Stimulated activated CD4-positive, alpha-beta T cell treated with anti-CD3 and anti-CD28 coated beads, Interleukin-15, amount 100 ng/mL, for 1 hour (primary cell): ENCODE measurements around the gene TAS2R3.
"Not testable (repeated sequence)": the region's sequence is repeated elsewhere in the genome, so short reads cannot be mapped to it uniquely, and the experiment has no call there.

Experiments
- DNase-seq, 2 donors: peaks; one replicate each; pipeline ENCODE4 v3.0.0-alpha.2; 2020; ENCODE audit warnings: low read depth in 1 of 2, low spot score in 1 of 2

TAS2R3 gene

GRCh38 chr7:141763797-141764196 is at the start of gene TAS2R3:
TSS of gene TAS2R3 (plus strand) at chr7:141764097. CDS start at chr7:141764159, 62 bp downstream.
- DNase-seq, result no peak

GRCh38 chr7:141714571-141714970 is 49.3 kb upstream of the TAS2R3 start:
- no peak for DNase-seq

- no peak for DNase-seq
Observed at GRCh38 chr7:141715018-141715417, 48.9 kb upstream of the TAS2R3 start.

- DNase-seq, result no peak
Observed at GRCh38 chr7:141715794-141716689, 47.9 kb upstream of the TAS2R3 start.

- DNase-seq, result no peak
Observed at GRCh38 chr7:141717450-141717849, 46.4 kb upstream of the TAS2R3 start.

- no peak for DNase-seq
Observed at GRCh38 chr7:141722529-141722928, 41.4 kb upstream of the TAS2R3 start.

GRCh38 chr7:141729020-141729419 is 34.9 kb upstream of the TAS2R3 start:
- no peak for DNase-seq

- no peak for DNase-seq
Observed at GRCh38 chr7:141731476-141732149, 32.3 kb upstream of the TAS2R3 start.

GRCh38 chr7:141737118-141737835 is 26.6 kb upstream of the TAS2R3 start:
- no peak for DNase-seq

GRCh38 chr7:141737836-141738591 is 25.9 kb upstream of the TAS2R3 start, which contains the start of gene SSBP1:
TSS of gene SSBP1 (plus strand) at chr7:141738358. CDS start at chr7:141739167, 809 bp downstream.
- peak; percentile 76 to 80 for DNase-seq

GRCh38 chr7:141738592-141739013 is 25.3 kb upstream of the TAS2R3 start:
- DNase-seq, result no peak

GRCh38 chr7:141739250-141739649 is 24.6 kb upstream of the TAS2R3 start:
- DNase-seq, result no peak

GRCh38 chr7:141742229-141742628 is 21.7 kb upstream of the TAS2R3 start:
- DNase-seq, result no peak

GRCh38 chr7:141744131-141744530 is 19.8 kb upstream of the TAS2R3 start:
- no peak for DNase-seq

- DNase-seq, result no peak
Observed at GRCh38 chr7:141748396-141748795, 15.5 kb upstream of the TAS2R3 start.

- DNase-seq, result not testable (repeated sequence)
Observed at GRCh38 chr7:141751904-141752303, 12.0 kb upstream of the TAS2R3 start.

- DNase-seq, result no peak
Observed at GRCh38 chr7:141752634-141753033, 11.3 kb upstream of the TAS2R3 start.

GRCh38 chr7:141754939-141755338 is 9.0 kb upstream of the TAS2R3 start:
- DNase-seq, result no peak

GRCh38 chr7:141770083-141770583 is 6.2 kb downstream of the TAS2R3 start:
- DNase-seq, result not testable (repeated sequence)

- no peak for DNase-seq
Observed at GRCh38 chr7:141776374-141776773, 12.5 kb downstream of the TAS2R3 start, which contains the start of gene TAS2R4. TSS of gene TAS2R4 (plus strand) at chr7:141776674. CDS start at chr7:141778489, 1,815 bp downstream.
